LNCaP clone FGC (cell line): ENCODE measurements around the gene HOXD13.

Source experiments
- DNase-seq: peaks from one replicate; pipeline ENCODE4 v3.0.0-alpha.2; 2011; ENCODE audit warnings: low read depth
- H3K4me3 ChIP-seq: 2 replicates; pipeline ENCODE4 v1.5.1; 2011; ENCODE audit warnings: mild to moderate bottlenecking, low read depth, low read length, control low read depth
- CTCF ChIP-seq: IDR thresholded peaks from 2 replicates; pipeline ENCODE4 v1.5.1; 2012; ENCODE audit warnings: mild to moderate bottlenecking; ENCODE audit not compliant: control insufficient read depth, insufficient read depth; ENCODE audit errors: extremely low read depth

HOXD13 gene

DNA sequence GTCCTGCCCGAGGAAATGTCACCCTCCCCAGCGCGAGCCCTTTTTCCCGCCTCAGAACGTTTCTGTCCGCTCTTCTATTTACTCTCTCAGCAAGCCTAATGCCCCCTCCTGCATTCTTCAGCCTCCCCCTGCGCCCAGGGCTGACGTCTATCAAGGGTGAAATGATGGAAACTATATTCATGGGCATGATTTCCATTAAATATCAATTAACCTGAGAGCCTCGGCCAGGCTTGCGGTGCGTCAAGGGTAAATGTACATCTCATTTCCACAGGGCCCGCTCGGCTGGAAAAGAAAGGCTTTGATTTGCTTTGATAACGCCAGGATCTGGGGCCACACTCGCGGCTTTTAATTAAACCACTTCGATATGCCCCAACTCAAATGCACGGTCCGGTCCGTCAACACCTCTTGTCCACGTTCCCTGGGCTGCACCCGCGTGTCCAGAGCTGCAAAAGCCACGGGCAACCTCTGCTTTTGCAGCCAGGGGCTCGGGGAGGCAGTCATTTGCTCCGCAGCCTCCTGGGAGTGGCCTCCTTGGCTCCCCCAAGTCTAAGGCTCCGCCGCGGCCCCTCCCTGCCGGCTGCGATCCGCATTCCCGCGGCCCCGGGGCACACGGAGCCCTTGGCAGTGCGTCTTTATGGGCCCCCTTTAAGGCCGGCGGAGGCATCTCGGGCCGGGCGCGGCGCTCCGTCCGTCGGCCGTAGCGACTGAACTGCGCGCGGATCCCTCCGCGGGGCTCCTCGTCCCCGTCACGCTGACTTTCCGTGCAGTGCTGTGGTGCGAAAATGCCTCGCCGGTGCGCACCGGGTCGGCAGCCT, 36.7 kb downstream of the HOXD13 start, which contains the start of gene HOXD8:
Gene HOXD8, plus strand, starts transcription at position 724 of the 815 bp plus-strand sequence. CDS start 662 bp downstream, outside the sequence.
- DNase-seq = no peak
- no peak for TF ChIP-seq CTCF
- H3K4me3 ChIP-seq = no peak within 1 kb of the TSS

DNA sequence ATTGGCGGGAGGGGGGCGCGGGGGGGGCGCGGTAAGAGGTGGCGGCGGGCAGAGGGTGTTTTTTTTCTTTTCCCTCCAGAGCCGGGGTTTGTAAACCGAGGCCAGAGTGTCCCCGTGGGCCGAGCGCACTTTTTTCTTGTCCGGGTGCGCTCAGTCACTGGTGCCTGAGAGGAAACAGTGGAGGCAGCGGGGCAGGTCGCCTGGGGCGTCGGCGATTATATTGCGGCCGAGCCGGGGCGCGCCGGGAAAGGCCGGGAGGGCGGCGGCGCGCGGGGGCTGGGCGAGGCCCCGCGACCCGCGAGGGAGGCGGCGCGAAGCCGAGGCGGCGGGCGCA, 37.3 kb downstream of the HOXD13 start:
- DNase-seq = no peak
- no peak overlapping the region for H3K4me3 ChIP-seq
- no peak for TF ChIP-seq CTCF

DNA sequence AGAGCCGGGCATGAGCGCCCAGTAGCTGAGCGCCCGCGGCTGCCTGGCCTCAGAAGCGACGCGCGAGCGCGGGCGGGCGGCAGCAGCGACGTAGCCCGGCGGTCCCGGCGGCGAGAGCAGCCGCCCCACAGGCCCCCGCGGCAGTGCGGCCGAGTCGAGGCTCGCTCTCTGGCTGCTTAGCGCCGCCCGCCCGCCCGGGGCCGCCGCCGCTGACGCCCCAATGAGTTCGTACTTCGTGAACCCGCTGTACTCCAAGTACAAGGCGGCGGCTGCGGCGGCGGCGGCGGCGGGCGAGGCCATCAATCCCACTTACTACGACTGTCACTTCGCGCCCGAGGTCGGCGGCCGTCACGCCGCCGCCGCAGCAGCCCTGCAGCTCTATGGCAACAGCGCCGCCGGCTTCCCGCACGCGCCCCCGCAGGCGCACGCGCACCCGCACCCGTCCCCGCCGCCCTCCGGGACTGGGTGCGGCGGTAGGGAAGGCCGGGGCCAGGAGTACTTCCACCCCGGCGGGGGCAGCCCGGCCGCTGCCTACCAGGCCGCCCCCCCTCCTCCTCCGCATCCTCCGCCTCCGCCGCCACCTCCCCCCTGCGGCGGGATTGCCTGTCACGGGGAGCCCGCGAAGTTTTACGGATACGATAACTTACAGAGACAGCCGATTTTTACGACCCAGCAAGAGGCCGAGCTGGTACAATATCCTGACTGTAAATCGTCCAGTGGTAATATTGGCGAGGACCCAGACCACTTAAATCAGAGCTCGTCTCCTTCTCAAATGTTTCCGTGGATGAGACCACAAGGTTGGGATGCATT, 37.8 kb downstream of the HOXD13 start:
- no peak overlapping the region for H3K4me3 ChIP-seq
- DNase-seq = no peak
- TF ChIP-seq CTCF = no peak

GRCh38 chr2:176130957-176131847, 38.7 kb downstream of the HOXD13 start:
- no peak for DNase-seq
- H3K4me3 ChIP-seq = no peak overlapping the region
- no peak for TF ChIP-seq CTCF

GRCh38 chr2:176131848-176132158, 39.3 kb downstream of the HOXD13 start:
- DNase-seq = no peak
- TF ChIP-seq CTCF = no peak
- H3K4me3 ChIP-seq = no peak overlapping the region

- TF ChIP-seq CTCF = no peak
- H3K4me3 ChIP-seq = no peak overlapping the region
- DNase-seq = no peak
These were observed 40.0 kb downstream of the HOXD13 start for GRCh38 chr2:176132205-176133171.
